ENCODE measurements around the gene FTCD. TPM values are rescaled to one million over a fixed set of nuclear protein-coding genes. Genes with fewer than 3 reads are reported as not detected.
"Not testable (repeated sequence)": the region's sequence is repeated elsewhere in the genome, so short reads cannot be mapped to it uniquely, and the experiment has no call there.

FTCD gene, protein sequence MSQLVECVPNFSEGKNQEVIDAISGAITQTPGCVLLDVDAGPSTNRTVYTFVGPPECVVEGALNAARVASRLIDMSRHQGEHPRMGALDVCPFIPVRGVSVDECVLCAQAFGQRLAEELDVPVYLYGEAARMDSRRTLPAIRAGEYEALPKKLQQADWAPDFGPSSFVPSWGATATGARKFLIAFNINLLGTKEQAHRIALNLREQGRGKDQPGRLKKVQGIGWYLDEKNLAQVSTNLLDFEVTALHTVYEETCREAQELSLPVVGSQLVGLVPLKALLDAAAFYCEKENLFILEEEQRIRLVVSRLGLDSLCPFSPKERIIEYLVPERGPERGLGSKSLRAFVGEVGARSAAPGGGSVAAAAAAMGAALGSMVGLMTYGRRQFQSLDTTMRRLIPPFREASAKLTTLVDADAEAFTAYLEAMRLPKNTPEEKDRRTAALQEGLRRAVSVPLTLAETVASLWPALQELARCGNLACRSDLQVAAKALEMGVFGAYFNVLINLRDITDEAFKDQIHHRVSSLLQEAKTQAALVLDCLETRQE
- not detected for total RNA-seq

DNA sequence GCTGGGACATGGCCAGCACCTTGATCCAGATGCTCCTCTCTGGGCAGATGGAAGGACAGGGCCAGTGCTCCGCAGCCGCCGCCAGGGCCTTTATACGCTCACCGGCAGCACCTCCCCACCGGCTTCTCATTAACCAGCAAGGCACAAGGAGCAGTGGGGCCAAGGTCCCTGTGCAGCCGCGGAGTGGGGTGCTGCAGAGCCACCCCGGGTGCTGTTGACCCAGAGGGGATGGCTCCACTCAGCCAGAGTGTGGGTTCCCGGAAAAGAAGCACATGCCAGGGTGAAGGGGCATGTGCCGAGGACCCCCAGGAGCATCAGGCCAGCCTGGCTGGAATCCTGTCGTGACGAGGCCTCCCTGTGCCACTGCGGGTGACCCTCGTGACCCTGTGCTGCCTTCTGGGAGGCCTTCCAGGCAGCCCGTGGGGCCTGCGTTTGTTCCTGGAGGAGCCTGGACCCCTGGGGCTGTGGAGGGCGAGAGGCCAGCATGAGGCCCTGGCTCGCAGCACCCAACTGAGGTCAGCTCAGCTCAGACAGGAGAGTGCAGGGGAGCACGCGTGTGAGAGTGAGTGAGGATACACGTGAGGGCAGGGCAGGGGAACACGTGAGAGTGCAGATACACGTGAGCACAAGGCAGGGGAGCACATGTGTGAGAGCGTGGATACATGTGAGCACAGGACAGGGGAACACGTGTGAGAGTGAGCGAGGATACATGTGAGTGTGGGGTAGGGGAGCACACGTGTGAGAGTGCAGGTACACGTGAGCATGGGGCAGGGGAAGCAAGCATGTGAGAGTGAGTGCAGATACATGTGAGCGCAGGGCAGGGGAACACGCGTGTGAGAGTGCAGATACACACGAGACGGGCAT, at the start of gene FTCD:
FTCD (minus strand) TSS at position 66 of the 864 bp plus-strand sequence; CDS start at position 10, 56 bp downstream.
- TF ChIP-seq POLR2A (IDR thresholded peaks at IDR 0.05) (no peak), POLR2AphosphoS5 (IDR thresholded peaks at IDR 0.05; ENCODE audit: insufficient read depth in 1 of 2, low read depth in 1 of 2) (no peak)
- TF ChIP-seq, protein P1, sequence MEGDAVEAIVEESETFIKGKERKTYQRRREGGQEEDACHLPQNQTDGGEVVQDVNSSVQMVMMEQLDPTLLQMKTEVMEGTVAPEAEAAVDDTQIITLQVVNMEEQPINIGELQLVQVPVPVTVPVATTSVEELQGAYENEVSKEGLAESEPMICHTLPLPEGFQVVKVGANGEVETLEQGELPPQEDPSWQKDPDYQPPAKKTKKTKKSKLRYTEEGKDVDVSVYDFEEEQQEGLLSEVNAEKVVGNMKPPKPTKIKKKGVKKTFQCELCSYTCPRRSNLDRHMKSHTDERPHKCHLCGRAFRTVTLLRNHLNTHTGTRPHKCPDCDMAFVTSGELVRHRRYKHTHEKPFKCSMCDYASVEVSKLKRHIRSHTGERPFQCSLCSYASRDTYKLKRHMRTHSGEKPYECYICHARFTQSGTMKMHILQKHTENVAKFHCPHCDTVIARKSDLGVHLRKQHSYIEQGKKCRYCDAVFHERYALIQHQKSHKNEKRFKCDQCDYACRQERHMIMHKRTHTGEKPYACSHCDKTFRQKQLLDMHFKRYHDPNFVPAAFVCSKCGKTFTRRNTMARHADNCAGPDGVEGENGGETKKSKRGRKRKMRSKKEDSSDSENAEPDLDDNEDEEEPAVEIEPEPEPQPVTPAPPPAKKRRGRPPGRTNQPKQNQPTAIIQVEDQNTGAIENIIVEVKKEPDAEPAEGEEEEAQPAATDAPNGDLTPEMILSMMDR (IDR thresholded peaks at IDR 0.05): no peak
- intact Hi-C loops (cut with DNase I): no loop called here
- peak; percentile 75 to 87 for DNase-seq (ENCODE audit: extremely low spot score in 2 of 2)
- Histone ChIP-seq H3K27ac (no peak within 1 kb of the TSS), H3K4me3 (no peak within 1 kb of the TSS), H3K9me3 (no peaks in the 10 kb centered on the region), H3K4me1 (peaks cover 12% of the 10 kb centered on the region), H3K27me3 (no peaks in the 10 kb centered on the region), H3K36me3 (no peaks in the 10 kb centered on the region)

DNA sequence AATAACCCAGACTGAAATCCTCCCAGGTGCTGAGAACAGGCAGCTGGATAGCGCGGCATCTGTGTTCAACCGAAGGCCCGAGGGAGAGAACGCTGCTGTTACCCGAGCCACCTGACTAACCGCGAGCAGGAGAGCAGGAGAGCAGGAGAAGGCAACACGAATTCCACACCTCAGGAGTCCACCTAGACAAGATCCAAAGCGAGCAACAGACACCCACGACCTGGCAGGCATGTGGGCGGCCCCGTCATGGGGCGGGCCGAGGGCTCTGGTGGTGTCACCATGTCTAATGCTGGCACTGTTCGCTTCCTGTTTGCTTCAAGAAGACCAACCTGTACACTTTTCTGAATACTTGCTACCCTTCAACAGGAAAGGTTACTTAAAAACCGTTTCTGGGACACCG, 49.8 kb upstream of the FTCD start:
- Histone ChIP-seq H3K27ac (no peak overlapping the region), H3K4me1 (no peaks in the 10 kb centered on the region), H3K4me3 (no peak overlapping the region), H3K27me3 (no peaks in the 10 kb centered on the region), H3K9me3 (no peaks in the 10 kb centered on the region), H3K36me3 (peaks cover 0 to 65% of the 10 kb centered on the region in 2 donors)
- no peak for DNase-seq (ENCODE audit: extremely low spot score in 2 of 2)
- intact Hi-C loops (cut with DNase I): no loop called here
- TF ChIP-seq POLR2AphosphoS5 (IDR thresholded peaks at IDR 0.05; ENCODE audit: insufficient read depth in 1 of 2, low read depth in 1 of 2) (no peak), POLR2A (IDR thresholded peaks at IDR 0.05) (no peak)
- TF ChIP-seq, protein P1 (IDR thresholded peaks at IDR 0.05): no peak

DNA sequence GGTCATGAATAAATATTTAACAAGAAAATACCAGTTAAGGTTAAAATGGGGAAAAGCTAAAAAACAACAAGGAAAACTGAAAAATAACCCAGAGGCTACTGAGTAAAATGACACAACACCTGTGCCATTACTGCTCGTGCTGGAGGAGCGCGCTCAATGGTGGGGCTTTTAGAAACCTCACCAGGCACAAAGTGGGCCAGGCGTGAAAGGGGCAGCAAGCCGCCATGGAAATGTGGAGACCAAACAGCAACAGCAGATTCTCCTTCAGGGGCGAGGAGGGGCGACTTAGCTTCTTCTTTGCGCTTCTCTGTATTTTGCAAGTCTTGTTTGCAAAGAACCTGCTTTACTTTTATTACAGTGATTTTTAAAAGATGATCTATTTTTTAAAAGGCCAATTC, 47.8 kb upstream of the FTCD start:
- TF ChIP-seq, protein P1 (IDR thresholded peaks at IDR 0.05): no peak
- TF ChIP-seq POLR2AphosphoS5 (IDR thresholded peaks at IDR 0.05; ENCODE audit: insufficient read depth in 1 of 2, low read depth in 1 of 2) (no peak), POLR2A (IDR thresholded peaks at IDR 0.05) (no peak)
- H3K36me3 ChIP-seq: peaks cover 0 to 61% of the 10 kb centered on the region in 2 donors
- no peaks in the 10 kb centered on the region for H3K9me3 ChIP-seq
- H3K27me3 ChIP-seq: no peaks in the 10 kb centered on the region
- no peak overlapping the region for H3K4me3 ChIP-seq
- H3K27ac ChIP-seq: no peak overlapping the region
- no peak for DNase-seq (ENCODE audit: extremely low spot score in 2 of 2)
- intact Hi-C loops (cut with DNase I): no loop called here
- no peaks in the 10 kb centered on the region for H3K4me1 ChIP-seq

DNA sequence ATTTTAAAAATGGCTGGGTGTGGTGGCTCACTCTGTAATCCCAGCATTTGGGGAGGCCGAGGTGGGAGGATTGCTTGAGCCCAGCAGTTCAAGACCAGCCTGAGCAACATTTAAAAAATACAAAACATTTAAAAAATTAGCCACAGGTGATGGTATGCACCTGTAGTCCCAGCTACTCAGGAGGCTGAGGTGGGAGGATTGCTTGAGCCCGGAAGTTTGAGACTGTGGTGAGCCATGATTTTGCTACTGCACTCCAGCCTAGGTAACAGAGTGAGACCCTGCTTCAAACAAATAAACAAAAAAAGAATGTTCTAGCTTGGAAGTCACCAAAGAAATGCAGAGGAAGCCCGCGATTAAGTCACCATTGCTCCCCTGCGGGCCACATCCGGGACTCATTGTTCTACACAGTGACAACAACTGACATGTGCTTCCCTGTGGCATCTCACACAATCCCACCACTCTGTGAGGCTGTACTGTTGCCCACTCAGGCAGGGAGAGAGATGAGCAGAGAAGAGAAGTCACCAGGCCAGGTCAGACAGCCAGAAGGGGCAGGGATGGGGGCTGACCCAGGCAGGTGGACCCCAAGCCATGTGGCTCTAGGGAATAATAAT, 47.3 kb upstream of the FTCD start:
- TF ChIP-seq, protein P1 (IDR thresholded peaks at IDR 0.05): no peak
- TF ChIP-seq POLR2A (IDR thresholded peaks at IDR 0.05) (no peak), POLR2AphosphoS5 (IDR thresholded peaks at IDR 0.05; ENCODE audit: insufficient read depth in 1 of 2, low read depth in 1 of 2) (no peak)
- Histone ChIP-seq H3K9me3 (no peaks in the 10 kb centered on the region), H3K36me3 (peaks cover 0 to 56% of the 10 kb centered on the region in 2 donors), H3K27me3 (no peaks in the 10 kb centered on the region), H3K4me3 (no peak overlapping the region), H3K4me1 (no peaks in the 10 kb centered on the region), H3K27ac (no peak overlapping the region)
- DNase-seq (ENCODE audit: extremely low spot score in 2 of 2): no peak
- intact Hi-C loops (cut with DNase I): no loop called here

GRCh38 chr21:46200877-46201803, 45.8 kb upstream of the FTCD start:
- H3K27me3 ChIP-seq; intact Hi-C loops (cut with DNase I); H3K4me1 ChIP-seq; DNase-seq (ENCODE audit: extremely low spot score in 2 of 2); H3K9me3 ChIP-seq; H3K27ac ChIP-seq; H3K4me3 ChIP-seq: not testable (repeated sequence)
- peaks cover 0 to 49% of the 10 kb centered on the region in 2 donors for H3K36me3 ChIP-seq

All from vagina (tissue), 2 donors.